ENCODE data around the gene LRIT1.

Gene LRIT1

DNA sequence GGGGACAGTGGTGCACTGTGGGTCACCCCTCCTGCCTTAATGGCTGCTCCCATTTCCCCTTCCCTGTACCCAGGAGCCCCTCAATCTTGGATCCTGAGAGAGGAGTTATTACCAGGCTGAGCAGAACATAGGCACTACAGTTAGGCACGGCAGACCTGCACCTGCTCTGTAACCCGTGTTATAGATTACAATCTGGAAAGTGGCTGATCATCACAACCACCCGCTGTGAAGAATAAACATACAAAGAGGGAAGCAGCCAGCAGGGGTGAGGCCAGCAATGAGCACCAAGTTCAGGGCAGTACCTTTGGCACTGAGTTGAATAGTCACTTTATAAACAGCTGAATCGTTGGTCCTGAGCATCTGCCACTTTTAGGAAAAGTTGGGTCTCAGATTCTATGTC lies 45.3 kb downstream of the LRIT1 start:
- TF ChIP-seq FOXP2 (optimal IDR thresholded peaks at IDR 0.05; ENCODE audit: borderline replicate concordance, extremely low read depth, extremely low read length, insufficient read depth) (no peak), REST (IDR thresholded peaks at IDR 0.05; ENCODE audit: insufficient read depth in 1 of 2, low read depth in 2 of 2, low read length in 2 of 2) (no peak), TAF1 (IDR thresholded peaks at IDR 0.05; ENCODE audit: borderline replicate concordance, insufficient read depth, low read length) (no peak), SIN3A (IDR thresholded peaks at IDR 0.05; ENCODE audit: borderline replicate concordance, insufficient read depth, low read length) (no peak), POLR2AphosphoS5 (IDR thresholded peaks at IDR 0.05; ENCODE audit: low read depth, low read length) (no peak)

GRCh38 chr10:84195044-84195830 lies 46.1 kb downstream of the LRIT1 start:
- TF ChIP-seq SIN3A (IDR thresholded peaks at IDR 0.05; ENCODE audit: borderline replicate concordance, insufficient read depth, low read length) (no peak), POLR2AphosphoS5 (IDR thresholded peaks at IDR 0.05; ENCODE audit: low read depth, low read length) (no peak), TAF1 (IDR thresholded peaks at IDR 0.05; ENCODE audit: borderline replicate concordance, insufficient read depth, low read length) (no peak), REST (IDR thresholded peaks at IDR 0.05; ENCODE audit: insufficient read depth in 1 of 2, low read depth in 2 of 2, low read length in 2 of 2) (no peak), FOXP2 (optimal IDR thresholded peaks at IDR 0.05; ENCODE audit: borderline replicate concordance, extremely low read depth, extremely low read length, insufficient read depth) (no peak)

DNA sequence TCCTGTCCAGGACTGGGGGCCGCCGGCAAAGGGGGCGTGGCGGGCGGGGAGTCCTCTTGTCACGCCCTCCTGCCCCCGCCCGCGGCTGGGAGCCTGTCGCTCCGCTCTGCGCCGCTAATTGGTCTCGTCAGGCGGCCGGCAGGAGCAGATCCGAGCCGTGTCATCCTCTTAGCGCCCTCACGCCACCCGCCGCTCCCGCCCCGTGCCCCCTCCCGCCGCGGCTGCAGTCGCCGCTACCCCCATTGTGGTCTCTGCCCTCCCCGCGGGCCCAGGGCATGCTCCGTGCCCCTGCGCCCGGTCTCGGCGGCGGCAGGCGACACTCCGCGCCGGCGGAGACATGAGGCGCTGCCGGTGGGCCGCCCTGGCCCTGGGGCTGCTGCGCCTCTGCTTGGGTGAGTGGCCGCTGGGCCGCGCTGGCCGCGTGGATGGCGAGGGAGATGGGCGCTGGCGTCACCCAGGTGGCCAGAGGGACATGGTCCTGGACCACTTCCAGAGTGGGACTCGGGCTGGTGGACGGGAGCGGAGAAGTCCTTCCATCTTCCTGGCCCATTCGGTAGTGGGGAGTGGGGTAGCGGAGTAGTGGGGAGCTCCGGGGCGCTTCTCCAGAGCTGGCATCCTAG lies 46.8 kb downstream of the LRIT1 start, which contains the start of gene CDHR1:
Gene CDHR1, plus strand, starts transcription at position 114 of the 620 bp plus-strand sequence. Its CDS starts 224 bp downstream, at position 338.
- TF ChIP-seq POLR2AphosphoS5 (IDR thresholded peaks at IDR 0.05; ENCODE audit: low read depth, low read length) = no peak
- no peak for TF ChIP-seq REST (IDR thresholded peaks at IDR 0.05; ENCODE audit: insufficient read depth in 1 of 2, low read depth in 2 of 2, low read length in 2 of 2)
- no peak for TF ChIP-seq SIN3A (IDR thresholded peaks at IDR 0.05; ENCODE audit: borderline replicate concordance, insufficient read depth, low read length)

GRCh38 chr10:84193846-84194423 lies 47.4 kb downstream of the LRIT1 start:
- TF ChIP-seq SIN3A (IDR thresholded peaks at IDR 0.05; ENCODE audit: borderline replicate concordance, insufficient read depth, low read length) (no peak), REST (IDR thresholded peaks at IDR 0.05; ENCODE audit: insufficient read depth in 1 of 2, low read depth in 2 of 2, low read length in 2 of 2) (no peak), TAF1 (IDR thresholded peaks at IDR 0.05; ENCODE audit: borderline replicate concordance, insufficient read depth, low read length) (no peak), POLR2AphosphoS5 (IDR thresholded peaks at IDR 0.05; ENCODE audit: low read depth, low read length) (no peak), FOXP2 (optimal IDR thresholded peaks at IDR 0.05; ENCODE audit: borderline replicate concordance, extremely low read depth, extremely low read length, insufficient read depth) (no peak)

Measured in PFSK-1 (cell line).